SK-N-SH treated with all-trans-retinoic acid at 6 μM for 48 hours (cell line): ENCODE measurements around the gene MILR1.

ENCODE experiments used
- ATAC-seq: fragments of 200-7000 bp; cut with Tn5 transposase; 3 replicates; pipeline ENCODE4 v1.9.1; 2020; ENCODE audit warnings: mild to moderate bottlenecking, moderate library complexity
- ARNTL ChIP-seq: fragments of 450-650 bp; formaldehyde crosslinking; IDR thresholded peaks from 2 replicates; pipeline ENCODE4 v1.5.0; 2020; ENCODE audit warnings: low read depth, mild to moderate bottlenecking, moderate library complexity, borderline replicate concordance
- BACH2 ChIP-seq: fragments of 250-450 bp; sonication (Bioruptor Pico); IDR thresholded peaks from 2 replicates; pipeline ENCODE4 v1.9.0; 2021; ENCODE audit warnings: mild to moderate bottlenecking, borderline replicate concordance
- CSDC2 ChIP-seq: fragments of 250-450 bp; sonication (Bioruptor Pico); IDR thresholded peaks from 2 replicates; pipeline ENCODE4 v1.5.0; 2020; ENCODE audit warnings: mild to moderate bottlenecking, moderate library complexity
- ESRRG ChIP-seq: fragments of 250-450 bp; sonication (Bioruptor Pico); IDR thresholded peaks from 2 replicates; pipeline ENCODE4 v1.6.1; 2021; ENCODE audit warnings: mild to moderate bottlenecking
- GLIS3 ChIP-seq: fragments of 250-450 bp; sonication (Bioruptor Pico); IDR thresholded peaks from 2 replicates; pipeline ENCODE4 v1.5.0; 2020; ENCODE audit warnings: mild to moderate bottlenecking, moderate library complexity
- ISL1 ChIP-seq: fragments of 250-450 bp; sonication (Bioruptor Pico); IDR thresholded peaks from 2 replicates; pipeline ENCODE4 v2.1.2; 2022; ENCODE audit warnings: mild to moderate bottlenecking, moderate library complexity
- OSR1 ChIP-seq: fragments of 250-450 bp; sonication (Bioruptor Pico); IDR thresholded peaks from 2 replicates; pipeline ENCODE4 v1.8.0; 2022; ENCODE audit warnings: moderate library complexity, mild to moderate bottlenecking, inconsistent platforms
- PPARA ChIP-seq: fragments of 250-450 bp; sonication (Bioruptor Pico); IDR thresholded peaks from 2 replicates; pipeline ENCODE4 v1.5.0; 2020; ENCODE audit warnings: mild to moderate bottlenecking, borderline replicate concordance
- RARB ChIP-seq: fragments of 250-450 bp; sonication (Bioruptor Pico); IDR thresholded peaks from 2 replicates; pipeline ENCODE4 v1.8.0; 2021; ENCODE audit warnings: mild to moderate bottlenecking, moderate library complexity
- SNAI2 ChIP-seq: fragments of 250-450 bp; sonication (Bioruptor Pico); IDR thresholded peaks from 2 replicates; pipeline ENCODE4 v1.5.0; 2020; ENCODE audit warnings: mild to moderate bottlenecking, moderate library complexity
- TCF4 ChIP-seq: fragments of 250-450 bp; sonication (Bioruptor Pico); IDR thresholded peaks from 2 replicates; pipeline ENCODE4 v1.8.0; 2021; ENCODE audit warnings: mild to moderate bottlenecking, moderate library complexity, borderline replicate concordance
- TOX ChIP-seq: fragments of 250-450 bp; sonication (Bioruptor Pico); IDR thresholded peaks from 2 replicates; pipeline ENCODE4 v1.8.0; 2021; ENCODE audit warnings: mild to moderate bottlenecking, moderate library complexity, borderline replicate concordance
- ZC3H10 ChIP-seq: fragments of 250-450 bp; sonication (Bioruptor Pico); IDR thresholded peaks from 2 replicates; pipeline ENCODE4 v1.5.1; 2021; ENCODE audit warnings: mild to moderate bottlenecking, moderate library complexity
- ZFP3 ChIP-seq: fragments of 250-450 bp; sonication (Bioruptor Pico); IDR thresholded peaks from 2 replicates; pipeline ENCODE4 v1.5.0; 2020; ENCODE audit warnings: mild to moderate bottlenecking, moderate library complexity
- ZFP30 ChIP-seq: fragments of 450-650 bp; formaldehyde crosslinking; IDR thresholded peaks from 2 replicates; pipeline ENCODE4 v1.5.0; 2022; ENCODE audit warnings: mild to moderate bottlenecking, moderate library complexity
- ZNF565 ChIP-seq: fragments of 450-650 bp; formaldehyde crosslinking; conservative IDR thresholded peaks from 2 replicates; pipeline ENCODE4 v1.5.0; 2020; ENCODE audit warnings: low read depth, mild to moderate bottlenecking, moderate library complexity
- ZNF70 ChIP-seq: fragments of 450-650 bp; formaldehyde crosslinking; IDR thresholded peaks from 2 replicates; pipeline ENCODE4 v1.5.0; 2020; ENCODE audit warnings: mild to moderate bottlenecking, moderate library complexity
- ZNF8 ChIP-seq: fragments of 450-650 bp; formaldehyde crosslinking; IDR thresholded peaks from 2 replicates; pipeline ENCODE4 v1.5.0; 2020; ENCODE audit warnings: mild to moderate bottlenecking, moderate library complexity
- TF ChIP-seq, protein P1 (sequence below): fragments of 250-450 bp; sonication (Bioruptor Pico); IDR thresholded peaks from 2 replicates; pipeline ENCODE4 v1.5.1; 2021; ENCODE audit warnings: mild to moderate bottlenecking, moderate library complexity
- TF ChIP-seq, protein P2 (sequence below): fragments of 250-450 bp; sonication (Bioruptor Pico); IDR thresholded peaks from 2 replicates; pipeline ENCODE4 v1.5.1; 2020; ENCODE audit warnings: low read depth, mild to moderate bottlenecking, moderate library complexity
- TF ChIP-seq, protein P3 (sequence below): fragments of 250-450 bp; sonication (Bioruptor Pico); IDR thresholded peaks from 2 replicates; pipeline ENCODE4 v1.8.0; 2021; ENCODE audit warnings: low read depth, mild to moderate bottlenecking, moderate library complexity, borderline replicate concordance
- TF ChIP-seq, protein P4 (sequence below): fragments of 250-450 bp; sonication (Bioruptor Pico); IDR thresholded peaks from 2 replicates; pipeline ENCODE4 v1.5.0; 2020; ENCODE audit warnings: mild to moderate bottlenecking, moderate library complexity
- TF ChIP-seq, protein P5 (sequence below): fragments of 250-450 bp; sonication (Bioruptor Pico); IDR thresholded peaks from 2 replicates; pipeline ENCODE4 v1.8.0; 2020; ENCODE audit warnings: mild to moderate bottlenecking, moderate library complexity, borderline replicate concordance

The MILR1 gene, protein sequence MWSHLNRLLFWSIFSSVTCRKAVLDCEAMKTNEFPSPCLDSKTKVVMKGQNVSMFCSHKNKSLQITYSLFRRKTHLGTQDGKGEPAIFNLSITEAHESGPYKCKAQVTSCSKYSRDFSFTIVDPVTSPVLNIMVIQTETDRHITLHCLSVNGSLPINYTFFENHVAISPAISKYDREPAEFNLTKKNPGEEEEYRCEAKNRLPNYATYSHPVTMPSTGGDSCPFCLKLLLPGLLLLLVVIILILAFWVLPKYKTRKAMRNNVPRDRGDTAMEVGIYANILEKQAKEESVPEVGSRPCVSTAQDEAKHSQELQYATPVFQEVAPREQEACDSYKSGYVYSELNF

DNA sequence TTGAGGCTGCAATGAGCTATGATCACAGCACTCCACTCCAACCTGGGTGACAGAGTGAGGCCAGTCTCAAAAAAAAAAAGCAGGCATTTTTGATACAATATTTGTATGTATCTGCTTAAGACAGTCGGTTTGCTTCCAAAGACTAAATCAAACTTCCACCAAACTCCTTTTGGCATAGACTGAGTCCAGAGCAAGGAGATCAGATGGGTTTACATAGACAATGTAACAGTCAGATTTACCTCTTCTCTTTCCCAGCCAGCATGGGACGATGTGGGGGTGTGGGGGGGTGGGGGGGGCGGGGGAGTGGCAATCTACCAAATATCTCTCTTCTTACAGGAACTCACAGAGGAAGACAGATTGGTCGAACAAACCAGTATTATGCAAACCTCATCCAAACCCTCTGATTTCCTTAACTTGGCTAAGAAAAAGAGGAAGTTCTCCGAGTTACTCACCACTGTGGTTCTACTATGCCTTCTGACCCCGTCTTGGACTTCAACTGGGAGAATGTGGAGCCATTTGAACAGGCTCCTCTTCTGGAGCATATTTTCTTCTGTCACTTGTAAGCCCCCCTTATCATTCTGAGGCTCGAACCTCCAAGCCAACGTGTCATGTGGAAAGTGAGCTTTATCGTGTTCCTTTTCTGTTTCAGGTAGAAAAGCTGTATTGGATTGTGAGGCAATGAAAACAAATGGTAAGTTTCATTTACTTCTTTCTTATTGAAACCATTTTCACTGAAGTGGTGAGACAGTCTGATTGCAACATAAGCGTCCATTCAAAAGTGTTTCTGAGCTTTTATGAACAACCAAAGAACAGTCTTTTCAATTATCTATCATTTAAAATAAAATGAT, at the start of gene MILR1:
Gene MILR1 (plus strand): TSS at position 451 of the 848 bp plus-strand sequence. CDS start 54 bp downstream, at position 505.
- peak; percentile 92 for ATAC-seq
- TF ChIP-seq PPARA (CRISPR knock-in tag) (no peak), RARB (no peak), ZFP3 (CRISPR knock-in tag) (no peak), ESRRG (no peak), TOX (CRISPR knock-in tag) (no peak)

DNA sequence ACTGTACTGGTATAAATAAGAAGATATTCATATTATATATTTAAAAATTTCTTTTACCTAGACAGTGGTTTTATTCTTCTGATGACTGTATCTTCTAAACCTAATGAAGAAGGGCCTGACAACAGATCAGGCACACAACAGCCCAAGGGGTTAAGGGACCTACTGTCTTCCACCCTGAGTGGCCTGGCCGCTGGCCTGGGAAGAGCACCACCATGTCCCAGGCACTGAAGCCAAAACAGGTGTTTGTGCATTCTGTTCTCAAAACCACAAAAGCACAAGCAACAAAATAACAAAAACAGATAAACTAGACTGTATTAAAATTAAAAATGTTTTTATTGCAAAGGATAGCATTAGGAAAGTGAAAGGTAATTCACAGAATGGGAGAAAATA, 49.2 kb upstream of the MILR1 start:
- no peak for ATAC-seq
- TF ChIP-seq RARB (no peak), ZNF8 (CRISPR knock-in tag) (no peak), ZFP30 (CRISPR knock-in tag) (no peak), PPARA (CRISPR knock-in tag) (no peak), ZNF565 (CRISPR knock-in tag) (no peak), ZC3H10 (no peak), TCF4 (CRISPR knock-in tag) (no peak), ISL1 (CRISPR knock-in tag) (no peak), TOX (CRISPR knock-in tag) (no peak), GLIS3 (CRISPR knock-in tag) (no peak), ARNTL (CRISPR knock-in tag) (no peak), SNAI2 (CRISPR knock-in tag) (no peak), ZFP3 (CRISPR knock-in tag) (no peak)

DNA sequence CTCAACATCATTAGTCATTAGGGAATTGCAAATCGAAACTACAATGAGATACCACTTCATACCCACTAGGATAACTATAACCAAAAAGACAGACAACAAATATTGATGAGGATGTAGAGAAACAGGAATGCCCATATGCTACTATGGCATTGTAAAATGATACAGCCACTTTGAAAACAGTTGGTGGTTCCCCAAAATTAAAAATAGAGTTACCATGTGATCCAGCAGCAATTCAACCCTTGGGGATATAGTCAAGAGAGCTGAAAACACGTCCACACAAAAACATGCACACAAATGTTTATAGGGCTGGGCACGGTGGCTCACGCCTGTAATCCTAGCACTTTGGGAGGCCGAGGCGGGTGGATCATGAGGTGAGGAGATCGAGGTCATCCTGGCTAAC, 48.3 kb upstream of the MILR1 start:
- ATAC-seq, result no peak
- TF ChIP-seq SNAI2 (CRISPR knock-in tag), result no peak
- TF ChIP-seq ZNF70 (CRISPR knock-in tag), result no peak
- TF ChIP-seq OSR1 (CRISPR knock-in tag), result no peak
- TF ChIP-seq PPARA (CRISPR knock-in tag), result no peak
- TF ChIP-seq, protein P1, sequence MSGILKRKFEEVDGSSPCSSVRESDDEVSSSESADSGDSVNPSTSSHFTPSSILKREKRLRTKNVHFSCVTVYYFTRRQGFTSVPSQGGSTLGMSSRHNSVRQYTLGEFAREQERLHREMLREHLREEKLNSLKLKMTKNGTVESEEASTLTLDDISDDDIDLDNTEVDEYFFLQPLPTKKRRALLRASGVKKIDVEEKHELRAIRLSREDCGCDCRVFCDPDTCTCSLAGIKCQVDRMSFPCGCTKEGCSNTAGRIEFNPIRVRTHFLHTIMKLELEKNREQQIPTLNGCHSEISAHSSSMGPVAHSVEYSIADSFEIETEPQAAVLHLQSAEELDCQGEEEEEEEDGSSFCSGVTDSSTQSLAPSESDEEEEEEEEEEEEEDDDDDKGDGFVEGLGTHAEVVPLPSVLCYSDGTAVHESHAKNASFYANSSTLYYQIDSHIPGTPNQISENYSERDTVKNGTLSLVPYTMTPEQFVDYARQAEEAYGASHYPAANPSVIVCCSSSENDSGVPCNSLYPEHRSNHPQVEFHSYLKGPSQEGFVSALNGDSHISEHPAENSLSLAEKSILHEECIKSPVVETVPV (CRISPR knock-in tag), result no peak
- no peak for TF ChIP-seq GLIS3 (CRISPR knock-in tag)
- TF ChIP-seq, protein P2, sequence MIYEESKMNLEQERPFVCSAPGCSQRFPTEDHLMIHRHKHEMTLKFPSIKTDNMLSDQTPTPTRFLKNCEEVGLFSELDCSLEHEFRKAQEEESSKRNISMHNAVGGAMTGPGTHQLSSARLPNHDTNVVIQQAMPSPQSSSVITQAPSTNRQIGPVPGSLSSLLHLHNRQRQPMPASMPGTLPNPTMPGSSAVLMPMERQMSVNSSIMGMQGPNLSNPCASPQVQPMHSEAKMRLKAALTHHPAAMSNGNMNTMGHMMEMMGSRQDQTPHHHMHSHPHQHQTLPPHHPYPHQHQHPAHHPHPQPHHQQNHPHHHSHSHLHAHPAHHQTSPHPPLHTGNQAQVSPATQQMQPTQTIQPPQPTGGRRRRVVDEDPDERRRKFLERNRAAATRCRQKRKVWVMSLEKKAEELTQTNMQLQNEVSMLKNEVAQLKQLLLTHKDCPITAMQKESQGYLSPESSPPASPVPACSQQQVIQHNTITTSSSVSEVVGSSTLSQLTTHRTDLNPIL (CRISPR knock-in tag), result no peak
- TF ChIP-seq, protein P3, sequence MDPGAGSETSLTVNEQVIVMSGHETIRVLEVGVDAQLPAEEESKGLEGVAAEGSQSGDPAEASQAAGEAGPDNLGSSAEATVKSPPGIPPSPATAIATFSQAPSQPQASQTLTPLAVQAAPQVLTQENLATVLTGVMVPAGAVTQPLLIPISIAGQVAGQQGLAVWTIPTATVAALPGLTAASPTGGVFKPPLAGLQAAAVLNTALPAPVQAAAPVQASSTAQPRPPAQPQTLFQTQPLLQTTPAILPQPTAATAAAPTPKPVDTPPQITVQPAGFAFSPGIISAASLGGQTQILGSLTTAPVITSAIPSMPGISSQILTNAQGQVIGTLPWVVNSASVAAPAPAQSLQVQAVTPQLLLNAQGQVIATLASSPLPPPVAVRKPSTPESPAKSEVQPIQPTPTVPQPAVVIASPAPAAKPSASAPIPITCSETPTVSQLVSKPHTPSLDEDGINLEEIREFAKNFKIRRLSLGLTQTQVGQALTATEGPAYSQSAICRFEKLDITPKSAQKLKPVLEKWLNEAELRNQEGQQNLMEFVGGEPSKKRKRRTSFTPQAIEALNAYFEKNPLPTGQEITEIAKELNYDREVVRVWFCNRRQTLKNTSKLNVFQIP (CRISPR knock-in tag), result no peak
- no peak for TF ChIP-seq ZNF565 (CRISPR knock-in tag)
- TF ChIP-seq, protein P4, sequence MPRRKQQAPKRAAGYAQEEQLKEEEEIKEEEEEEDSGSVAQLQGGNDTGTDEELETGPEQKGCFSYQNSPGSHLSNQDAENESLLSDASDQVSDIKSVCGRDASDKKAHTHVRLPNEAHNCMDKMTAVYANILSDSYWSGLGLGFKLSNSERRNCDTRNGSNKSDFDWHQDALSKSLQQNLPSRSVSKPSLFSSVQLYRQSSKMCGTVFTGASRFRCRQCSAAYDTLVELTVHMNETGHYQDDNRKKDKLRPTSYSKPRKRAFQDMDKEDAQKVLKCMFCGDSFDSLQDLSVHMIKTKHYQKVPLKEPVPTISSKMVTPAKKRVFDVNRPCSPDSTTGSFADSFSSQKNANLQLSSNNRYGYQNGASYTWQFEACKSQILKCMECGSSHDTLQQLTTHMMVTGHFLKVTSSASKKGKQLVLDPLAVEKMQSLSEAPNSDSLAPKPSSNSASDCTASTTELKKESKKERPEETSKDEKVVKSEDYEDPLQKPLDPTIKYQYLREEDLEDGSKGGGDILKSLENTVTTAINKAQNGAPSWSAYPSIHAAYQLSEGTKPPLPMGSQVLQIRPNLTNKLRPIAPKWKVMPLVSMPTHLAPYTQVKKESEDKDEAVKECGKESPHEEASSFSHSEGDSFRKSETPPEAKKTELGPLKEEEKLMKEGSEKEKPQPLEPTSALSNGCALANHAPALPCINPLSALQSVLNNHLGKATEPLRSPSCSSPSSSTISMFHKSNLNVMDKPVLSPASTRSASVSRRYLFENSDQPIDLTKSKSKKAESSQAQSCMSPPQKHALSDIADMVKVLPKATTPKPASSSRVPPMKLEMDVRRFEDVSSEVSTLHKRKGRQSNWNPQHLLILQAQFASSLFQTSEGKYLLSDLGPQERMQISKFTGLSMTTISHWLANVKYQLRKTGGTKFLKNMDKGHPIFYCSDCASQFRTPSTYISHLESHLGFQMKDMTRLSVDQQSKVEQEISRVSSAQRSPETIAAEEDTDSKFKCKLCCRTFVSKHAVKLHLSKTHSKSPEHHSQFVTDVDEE (CRISPR knock-in tag), result no peak
- TF ChIP-seq, protein P5, sequence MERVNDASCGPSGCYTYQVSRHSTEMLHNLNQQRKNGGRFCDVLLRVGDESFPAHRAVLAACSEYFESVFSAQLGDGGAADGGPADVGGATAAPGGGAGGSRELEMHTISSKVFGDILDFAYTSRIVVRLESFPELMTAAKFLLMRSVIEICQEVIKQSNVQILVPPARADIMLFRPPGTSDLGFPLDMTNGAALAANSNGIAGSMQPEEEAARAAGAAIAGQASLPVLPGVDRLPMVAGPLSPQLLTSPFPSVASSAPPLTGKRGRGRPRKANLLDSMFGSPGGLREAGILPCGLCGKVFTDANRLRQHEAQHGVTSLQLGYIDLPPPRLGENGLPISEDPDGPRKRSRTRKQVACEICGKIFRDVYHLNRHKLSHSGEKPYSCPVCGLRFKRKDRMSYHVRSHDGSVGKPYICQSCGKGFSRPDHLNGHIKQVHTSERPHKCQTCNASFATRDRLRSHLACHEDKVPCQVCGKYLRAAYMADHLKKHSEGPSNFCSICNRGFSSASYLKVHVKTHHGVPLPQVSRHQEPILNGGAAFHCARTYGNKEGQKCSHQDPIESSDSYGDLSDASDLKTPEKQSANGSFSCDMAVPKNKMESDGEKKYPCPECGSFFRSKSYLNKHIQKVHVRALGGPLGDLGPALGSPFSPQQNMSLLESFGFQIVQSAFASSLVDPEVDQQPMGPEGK, result no peak
- no peak for TF ChIP-seq ZFP30 (CRISPR knock-in tag)
- TF ChIP-seq BACH2 (CRISPR knock-in tag), result no peak
- no peak for TF ChIP-seq CSDC2 (CRISPR knock-in tag)
- no peak for TF ChIP-seq ZC3H10
- no peak for TF ChIP-seq ISL1 (CRISPR knock-in tag)
- TF ChIP-seq ARNTL (CRISPR knock-in tag), result no peak
- no peak for TF ChIP-seq TOX (CRISPR knock-in tag)
- no peak for TF ChIP-seq TCF4 (CRISPR knock-in tag)
